Activated CD8-positive, alpha-beta memory T cell treated with anti-CD3 and anti-CD28 coated beads, Interleukin-2, amount 50 U/mL, for 1 hour (primary cell): ENCODE data around the gene RELCH.
"Not testable (repeated sequence)": the region's sequence is repeated elsewhere in the genome, so short reads cannot be mapped to it uniquely, and the experiment has no call there.

Experiments used
- DNase-seq: peaks from one replicate; pipeline ENCODE4 v3.0.0-alpha.2; 2020; ENCODE audit errors: extremely low read depth

The RELCH gene

GRCh38 chr18:62186774-62187542 is at the start of gene RELCH, which contains the start of gene PIGN:
TSS of gene RELCH (plus strand) at chr18:62187255. CDS start at chr18:62187506, 251 bp downstream.
TSS of gene PIGN (minus strand) at chr18:62187056. CDS start at chr18:62161353, 25,703 bp downstream.
- DNase-seq, result peak; percentile 98

- no peak for DNase-seq
Measured at GRCh38 chr18:62138461-62139235, 48.4 kb upstream of the RELCH start.

GRCh38 chr18:62140259-62140658 is 46.8 kb upstream of the RELCH start:
- no peak for DNase-seq

GRCh38 chr18:62144338-62144737 is 42.7 kb upstream of the RELCH start:
- no peak for DNase-seq

GRCh38 chr18:62151068-62151771 is 35.8 kb upstream of the RELCH start:
- DNase-seq, result no peak

GRCh38 chr18:62152844-62153243 is 34.2 kb upstream of the RELCH start:
- DNase-seq, result no peak

GRCh38 chr18:62157843-62158242 is 29.2 kb upstream of the RELCH start:
- no peak for DNase-seq

GRCh38 chr18:62164310-62164709 is 22.7 kb upstream of the RELCH start:
- no peak for DNase-seq

GRCh38 chr18:62164855-62165487 is 22.1 kb upstream of the RELCH start:
- no peak for DNase-seq

- DNase-seq, result no peak
Measured at GRCh38 chr18:62165583-62165982, 21.5 kb upstream of the RELCH start.

- not testable (repeated sequence) for DNase-seq
Measured at GRCh38 chr18:62166524-62166923, 20.5 kb upstream of the RELCH start.

- DNase-seq, result no peak
Measured at GRCh38 chr18:62170857-62171256, 16.2 kb upstream of the RELCH start.

- DNase-seq, result no peak
Measured at GRCh38 chr18:62172298-62172697, 14.8 kb upstream of the RELCH start.

- no peak for DNase-seq
Measured at GRCh38 chr18:62175521-62175920, 11.5 kb upstream of the RELCH start.

GRCh38 chr18:62177271-62177670 is 9.8 kb upstream of the RELCH start:
- no peak for DNase-seq

- DNase-seq, result no peak
Measured at GRCh38 chr18:62179213-62179612, 7.8 kb upstream of the RELCH start.

GRCh38 chr18:62182220-62182619 is 4.8 kb upstream of the RELCH start:
- no peak for DNase-seq

- DNase-seq, result no peak
Measured at GRCh38 chr18:62183578-62184195, 3.4 kb upstream of the RELCH start.

GRCh38 chr18:62186499-62186773 is 619 bp upstream of the RELCH start:
- no peak for DNase-seq

GRCh38 chr18:62187543-62188510 is 772 bp downstream of the RELCH start:
- DNase-seq, result no peak
